Measurements from ENCODE around the gene ZNF543.

DNA sequence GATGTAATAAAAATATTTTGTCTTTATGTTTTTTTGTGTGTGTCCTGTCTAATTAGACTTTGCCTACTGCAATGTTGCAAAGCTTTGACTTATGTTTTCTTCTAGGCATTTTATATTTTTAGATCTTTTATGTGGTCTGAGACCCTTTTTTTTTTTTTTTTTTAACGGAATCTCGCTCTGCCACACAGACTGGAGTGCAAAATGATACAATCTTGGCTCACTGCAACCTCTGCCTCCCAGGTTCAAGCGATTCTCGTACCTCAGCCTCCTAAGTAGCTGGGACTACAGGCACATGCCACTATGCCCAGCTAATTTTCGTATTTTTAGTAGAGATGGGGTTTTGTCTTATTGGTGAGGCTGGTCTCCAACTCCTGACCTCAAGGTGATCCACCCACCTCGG is 22.3 kb downstream of the ZNF543 start:
- TF ChIP-seq, protein P1, sequence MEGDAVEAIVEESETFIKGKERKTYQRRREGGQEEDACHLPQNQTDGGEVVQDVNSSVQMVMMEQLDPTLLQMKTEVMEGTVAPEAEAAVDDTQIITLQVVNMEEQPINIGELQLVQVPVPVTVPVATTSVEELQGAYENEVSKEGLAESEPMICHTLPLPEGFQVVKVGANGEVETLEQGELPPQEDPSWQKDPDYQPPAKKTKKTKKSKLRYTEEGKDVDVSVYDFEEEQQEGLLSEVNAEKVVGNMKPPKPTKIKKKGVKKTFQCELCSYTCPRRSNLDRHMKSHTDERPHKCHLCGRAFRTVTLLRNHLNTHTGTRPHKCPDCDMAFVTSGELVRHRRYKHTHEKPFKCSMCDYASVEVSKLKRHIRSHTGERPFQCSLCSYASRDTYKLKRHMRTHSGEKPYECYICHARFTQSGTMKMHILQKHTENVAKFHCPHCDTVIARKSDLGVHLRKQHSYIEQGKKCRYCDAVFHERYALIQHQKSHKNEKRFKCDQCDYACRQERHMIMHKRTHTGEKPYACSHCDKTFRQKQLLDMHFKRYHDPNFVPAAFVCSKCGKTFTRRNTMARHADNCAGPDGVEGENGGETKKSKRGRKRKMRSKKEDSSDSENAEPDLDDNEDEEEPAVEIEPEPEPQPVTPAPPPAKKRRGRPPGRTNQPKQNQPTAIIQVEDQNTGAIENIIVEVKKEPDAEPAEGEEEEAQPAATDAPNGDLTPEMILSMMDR (IDR thresholded peaks at IDR 0.05) = no peak
- TF ChIP-seq POLR2A (IDR thresholded peaks at IDR 0.05) (no peak), POLR2AphosphoS5 (IDR thresholded peaks at IDR 0.05) (no peak)

All from breast epithelium (tissue), 3 donors.